WI38 (cell line): Measurements from ENCODE around the gene GABRG3.

Source experiments
- H3K4me3 ChIP-seq: 2 replicates; pipeline ENCODE4 v1.5.1; 2011; ENCODE audit warnings: low read depth, mild to moderate bottlenecking, control low read depth, low read length
- TF ChIP-seq, protein P1 (sequence below): IDR thresholded peaks from 2 replicates; pipeline ENCODE4 v1.5.1; 2012; ENCODE audit warnings: low read depth, mild to moderate bottlenecking, control low read depth, low read length

The GABRG3 gene

DNA sequence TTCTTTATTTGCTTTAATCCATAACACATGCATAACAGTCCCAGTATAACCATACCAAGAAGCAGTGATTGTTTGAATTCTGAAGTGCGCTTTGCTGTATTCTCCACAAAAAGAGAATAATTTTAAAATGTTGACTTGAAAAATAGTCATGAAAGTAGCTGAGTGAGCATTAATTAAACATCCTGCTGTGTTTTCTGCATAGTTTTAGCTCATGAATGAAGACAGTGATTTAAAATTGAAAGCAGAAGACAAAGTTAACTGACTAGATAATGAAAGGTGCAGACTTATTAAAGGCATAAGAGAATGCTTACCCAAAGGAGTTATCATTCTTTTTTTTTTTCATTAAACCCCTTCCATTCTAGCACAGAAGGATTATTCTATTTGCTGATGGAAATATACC, 143.5 kb downstream of the GABRG3 start:
- no peak overlapping the region for H3K4me3 ChIP-seq
- TF ChIP-seq, protein P1, sequence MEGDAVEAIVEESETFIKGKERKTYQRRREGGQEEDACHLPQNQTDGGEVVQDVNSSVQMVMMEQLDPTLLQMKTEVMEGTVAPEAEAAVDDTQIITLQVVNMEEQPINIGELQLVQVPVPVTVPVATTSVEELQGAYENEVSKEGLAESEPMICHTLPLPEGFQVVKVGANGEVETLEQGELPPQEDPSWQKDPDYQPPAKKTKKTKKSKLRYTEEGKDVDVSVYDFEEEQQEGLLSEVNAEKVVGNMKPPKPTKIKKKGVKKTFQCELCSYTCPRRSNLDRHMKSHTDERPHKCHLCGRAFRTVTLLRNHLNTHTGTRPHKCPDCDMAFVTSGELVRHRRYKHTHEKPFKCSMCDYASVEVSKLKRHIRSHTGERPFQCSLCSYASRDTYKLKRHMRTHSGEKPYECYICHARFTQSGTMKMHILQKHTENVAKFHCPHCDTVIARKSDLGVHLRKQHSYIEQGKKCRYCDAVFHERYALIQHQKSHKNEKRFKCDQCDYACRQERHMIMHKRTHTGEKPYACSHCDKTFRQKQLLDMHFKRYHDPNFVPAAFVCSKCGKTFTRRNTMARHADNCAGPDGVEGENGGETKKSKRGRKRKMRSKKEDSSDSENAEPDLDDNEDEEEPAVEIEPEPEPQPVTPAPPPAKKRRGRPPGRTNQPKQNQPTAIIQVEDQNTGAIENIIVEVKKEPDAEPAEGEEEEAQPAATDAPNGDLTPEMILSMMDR = no peak

DNA sequence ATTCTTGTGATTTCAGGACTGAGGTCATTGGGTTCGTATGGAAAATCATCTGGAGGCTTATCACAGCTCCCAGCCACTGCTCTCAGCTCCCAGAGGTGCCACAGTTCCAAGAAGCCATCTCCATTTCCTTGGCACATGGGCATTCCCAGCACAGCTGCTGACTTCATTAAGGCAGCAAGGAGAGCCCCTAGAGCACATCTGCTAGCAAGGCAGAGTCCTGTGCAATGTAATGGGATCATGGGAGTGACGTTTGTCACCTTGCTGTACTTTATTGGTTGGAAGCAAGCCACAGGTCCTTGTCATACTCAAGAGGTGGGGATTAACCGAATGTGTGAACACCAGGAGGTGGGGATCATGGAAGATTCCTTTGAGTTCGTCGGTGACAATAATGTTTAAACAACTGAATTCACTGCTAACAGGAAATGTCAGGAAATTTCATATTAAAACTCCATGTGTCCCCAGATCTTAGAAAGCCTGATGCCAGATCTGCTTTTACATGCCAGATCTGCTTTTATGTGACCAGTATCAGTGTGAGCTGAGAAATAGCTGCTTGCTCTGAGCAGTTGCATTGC, 148.8 kb downstream of the GABRG3 start:
- TF ChIP-seq, protein P1 = no peak
- H3K4me3 ChIP-seq = no peak overlapping the region

DNA sequence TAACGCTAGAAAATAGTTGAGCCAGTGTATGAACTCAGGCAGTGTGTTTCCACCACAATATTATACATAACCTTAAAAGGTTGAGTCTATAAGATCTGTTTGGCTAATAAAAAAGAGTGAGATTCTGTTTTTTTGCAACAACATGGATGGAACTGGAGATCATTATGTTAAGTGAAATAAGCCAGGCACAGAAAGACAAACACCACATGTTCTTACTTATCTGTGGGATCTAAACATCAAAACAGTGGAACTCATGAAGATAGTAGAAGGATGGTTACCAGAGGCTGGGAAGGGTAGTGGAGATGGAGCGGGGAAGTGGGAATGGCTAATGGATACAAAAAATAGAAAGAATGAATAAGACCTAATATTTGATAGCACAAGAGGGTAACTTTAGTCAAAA, 150.7 kb downstream of the GABRG3 start:
- TF ChIP-seq, protein P1 = no peak
- no peak overlapping the region for H3K4me3 ChIP-seq

DNA sequence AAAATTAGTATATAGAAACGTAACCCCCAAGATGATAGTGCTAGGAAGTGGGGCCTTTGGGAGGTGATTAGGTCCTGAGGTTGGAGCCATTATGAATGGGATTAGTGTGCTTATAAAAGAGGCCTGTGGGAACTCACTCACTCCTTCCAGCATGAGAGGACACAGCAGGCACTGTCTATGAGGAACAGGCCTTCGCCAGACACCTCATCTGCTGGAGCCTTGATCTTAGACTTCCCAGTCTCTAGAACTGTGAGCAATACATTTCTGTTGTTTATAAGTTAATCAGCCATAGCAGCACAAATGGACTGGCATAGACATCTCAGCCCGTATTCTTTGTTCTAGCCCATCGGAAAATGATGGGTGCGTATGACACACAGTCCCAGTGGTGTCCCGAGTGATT, 152.3 kb downstream of the GABRG3 start:
- H3K4me3 ChIP-seq = no peak overlapping the region
- TF ChIP-seq, protein P1 = no peak

DNA sequence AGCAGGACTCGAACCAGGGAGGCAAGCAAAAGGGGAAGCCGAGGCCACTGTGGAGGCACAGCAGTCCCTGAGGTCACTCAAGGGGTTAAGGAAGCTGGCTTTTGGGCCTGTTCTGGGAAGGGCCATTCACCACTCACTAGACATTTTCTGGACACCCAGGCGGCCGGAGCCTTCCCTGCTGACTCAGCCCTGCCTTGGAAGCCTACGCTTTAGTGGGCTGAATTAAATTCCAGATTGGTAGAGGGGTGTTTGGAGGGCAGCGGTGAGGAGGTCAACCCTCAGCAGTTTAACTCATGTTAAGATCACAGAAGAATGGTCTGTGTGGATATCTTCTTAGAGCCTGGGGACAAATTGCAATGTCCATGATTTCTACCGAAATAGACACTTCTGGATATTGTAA, 152.8 kb downstream of the GABRG3 start:
- TF ChIP-seq, protein P1 = no peak

DNA sequence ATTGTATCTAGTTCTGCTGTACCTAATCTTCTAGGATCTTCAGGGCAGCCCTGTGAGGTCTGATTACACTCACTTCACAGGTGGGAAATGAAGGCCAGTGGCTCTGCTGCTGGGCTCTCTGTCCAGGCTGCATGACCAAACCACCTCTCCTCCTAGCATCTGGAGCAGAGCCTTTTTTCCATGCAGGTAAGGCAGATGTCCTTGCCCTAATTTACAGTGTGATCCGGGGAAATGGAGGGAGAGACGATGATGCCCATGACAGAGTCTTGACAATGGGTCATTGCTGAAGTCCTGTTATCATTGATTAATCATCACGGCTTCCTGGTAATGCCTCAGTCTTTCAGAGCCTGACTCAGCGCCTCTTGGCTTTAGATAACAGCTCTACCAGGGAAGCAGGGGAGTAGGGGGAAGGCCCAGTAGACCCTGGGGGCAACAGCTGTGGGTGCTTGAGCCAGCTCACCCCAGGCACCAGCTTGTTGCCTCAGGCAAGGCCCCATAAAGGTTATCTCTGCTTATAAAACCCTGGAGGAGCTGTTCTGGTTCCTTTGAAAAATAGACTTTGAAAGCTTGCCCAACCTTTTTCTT, 153.4 kb downstream of the GABRG3 start:
- H3K4me3 ChIP-seq = no peak overlapping the region
- TF ChIP-seq, protein P1 = no peak

More for the DNA sequence above, 152.8 kb downstream of the GABRG3 start:
- no peak overlapping the region for H3K4me3 ChIP-seq

DNA sequence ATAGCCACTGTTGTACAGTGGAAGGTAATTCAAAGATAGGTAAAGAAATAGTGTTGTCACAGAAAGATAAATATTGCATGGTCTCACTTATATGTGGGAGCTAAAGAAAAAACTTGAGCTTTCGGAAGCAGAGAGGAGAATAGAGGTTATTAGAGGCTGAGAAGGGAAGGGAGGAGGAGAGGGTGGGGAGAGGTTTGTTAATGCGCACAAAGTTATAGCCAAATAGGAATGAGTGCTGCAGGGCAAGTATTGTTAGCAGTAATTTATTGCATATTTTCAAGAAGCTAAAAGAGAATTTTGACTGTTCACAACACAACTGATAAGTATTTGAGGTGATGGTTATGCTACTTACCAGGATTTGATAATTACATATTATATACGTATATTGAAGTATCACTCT, 154.2 kb downstream of the GABRG3 start:
- H3K4me3 ChIP-seq = no peak overlapping the region
- TF ChIP-seq, protein P1 = no peak
